Suprapubic skin (tissue), 4 donors: Measurements from ENCODE around the gene QPCTL. TPM values are rescaled to one million over a fixed set of nuclear protein-coding genes. Genes with fewer than 3 reads are reported as not detected.

Experiments
- DNase-seq, 2 donors: peaks; one replicate each; pipeline ENCODE4 v3.0.0-alpha.2; 2019; ENCODE audit warnings: low spot score in 2 of 2
- H3K27ac ChIP-seq: fragments of 200-600 bp; sonication (generic); one replicate; pipeline ENCODE4 v1.5.1; 2019
- H3K27me3 ChIP-seq: fragments of 200-600 bp; sonication (generic); one replicate; pipeline ENCODE4 v1.5.1; 2019
- H3K36me3 ChIP-seq: fragments of 200-600 bp; sonication (generic); one replicate; pipeline ENCODE4 v1.5.1; 2019
- H3K4me1 ChIP-seq: fragments of 200-600 bp; sonication (generic); one replicate; pipeline ENCODE4 v1.5.1; 2019
- H3K4me3 ChIP-seq: fragments of 200-600 bp; sonication (generic); one replicate; pipeline ENCODE4 v1.5.1; 2019; ENCODE audit warnings: mild to moderate bottlenecking
- H3K9me3 ChIP-seq: fragments of 200-600 bp; sonication (generic); one replicate; pipeline ENCODE4 v1.5.1; 2019
- CTCF ChIP-seq, 2 donors: fragments of 200-600 bp in 1 of 2; fragments of 450-650 bp in 1 of 2; sonication (generic) in 1 of 2; IDR thresholded peaks; one replicate each; pipeline ENCODE4 v1.5.1; 2016 to 2019; ENCODE audit warnings: antibody characterized with exemption in 2 of 2, mild to moderate bottlenecking in 1 of 2, moderate library complexity in 1 of 2
- EP300 ChIP-seq: sonication (generic); formaldehyde crosslinking; IDR thresholded peaks from one replicate; pipeline ENCODE4 v1.6.1; 2017; ENCODE audit warnings: antibody characterized with exemption
- POLR2A ChIP-seq, 2 donors: fragments of 450-650 bp; IDR thresholded peaks; one replicate each; pipeline ENCODE4 v1.6.1; 2017; ENCODE audit warnings: antibody characterized with exemption in 2 of 2, mild to moderate bottlenecking in 2 of 2, moderate library complexity in 2 of 2
- POLR2AphosphoS5 ChIP-seq, 3 donors: sonication (generic); formaldehyde crosslinking; IDR thresholded peaks; one replicate each; pipeline ENCODE4 v1.6.1; 2017; ENCODE audit warnings: antibody characterized with exemption in 3 of 3
- WGBS: methylation state at CpG from one replicate; pipeline ENCODE4 v1.1.5; 2018; 5-methylcytosine and 5-hydroxymethylcytosine counted together
- total RNA-seq, 4 donors: library from RNA; depleted of rRNA; stranded (reverse); fragments of >200 nt; gene quantifications; one replicate each; pipeline ENCODE4 v1.1.0, GENCODE V29; 2016

Gene QPCTL
- total RNA-seq, 4 donors from 2014 or later, result 5.9 to 11.4 (median 8.4) TPM

- H3K27me3 ChIP-seq, result peaks cover 20% of the 10 kb centered on the region
- no peak overlapping the region for H3K27ac ChIP-seq
- TF ChIP-seq EP300 (no peak), CTCF (IDR thresholded peaks at IDR 0.05) (no peak)
- H3K36me3 ChIP-seq, result no peaks in the 10 kb centered on the region
- H3K4me3 ChIP-seq, result peak overlapping the region; percentile 27
- H3K4me1 ChIP-seq, result peaks cover 37% of the 10 kb centered on the region
- H3K9me3 ChIP-seq, result no peaks in the 10 kb centered on the region
- WGBS, result 1% methylated on average over 23 of the region's 27 CpGs
- peak; percentile 78 to 86 for DNase-seq
These were observed 46.7 kb upstream of the QPCTL start for GRCh38 chr19:45645631-45646344.

GRCh38 chr19:45646345-45646698 is 46.1 kb upstream of the QPCTL start:
- DNase-seq, result no peak
- peaks cover 20% of the 10 kb centered on the region for H3K27me3 ChIP-seq
- peaks cover 33% of the 10 kb centered on the region for H3K4me1 ChIP-seq
- H3K9me3 ChIP-seq, result no peaks in the 10 kb centered on the region
- no peak for TF ChIP-seq POLR2A (IDR thresholded peaks at IDR 0.05)
- TF ChIP-seq POLR2AphosphoS5 (IDR thresholded peaks at IDR 0.05), result no peak
- TF ChIP-seq CTCF (IDR thresholded peaks at IDR 0.05), result no peak
- TF ChIP-seq EP300, result no peak
- H3K27ac ChIP-seq, result no peak overlapping the region
- H3K36me3 ChIP-seq, result no peaks in the 10 kb centered on the region
- WGBS, result 15% methylated on average over 8 of the region's 9 CpGs
- no peak overlapping the region for H3K4me3 ChIP-seq

GRCh38 chr19:45650722-45651121 is 41.7 kb upstream of the QPCTL start:
- WGBS, result 74% methylated on average over 3 of the region's 3 CpGs
- no peak for TF ChIP-seq CTCF (IDR thresholded peaks at IDR 0.05)
- TF ChIP-seq POLR2A (IDR thresholded peaks at IDR 0.05), result no peak
- no peak for TF ChIP-seq POLR2AphosphoS5 (IDR thresholded peaks at IDR 0.05)
- TF ChIP-seq EP300, result no peak
- Histone ChIP-seq H3K9me3 (no peaks in the 10 kb centered on the region), H3K36me3 (no peaks in the 10 kb centered on the region), H3K4me1 (peaks cover 4% of the 10 kb centered on the region), H3K4me3 (no peak overlapping the region), H3K27me3 (peaks cover 6% of the 10 kb centered on the region), H3K27ac (no peak overlapping the region)
- no peak for DNase-seq

- DNase-seq, result no peak
- H3K4me1 ChIP-seq, result no peaks in the 10 kb centered on the region
- 48% methylated on average over 5 of the region's 5 CpGs for WGBS
These were observed 38.8 kb upstream of the QPCTL start for GRCh38 chr19:45653634-45654033.

GRCh38 chr19:45655073-45655472 is 37.4 kb upstream of the QPCTL start:
- Histone ChIP-seq H3K36me3 (no peaks in the 10 kb centered on the region), H3K4me1 (no peaks in the 10 kb centered on the region), H3K9me3 (no peaks in the 10 kb centered on the region), H3K27ac (no peak overlapping the region), H3K27me3 (no peaks in the 10 kb centered on the region), H3K4me3 (no peak overlapping the region)
- no peak for DNase-seq
- 66% methylated on average over 3 of the region's 3 CpGs for WGBS
- TF ChIP-seq EP300, result no peak
- no peak for TF ChIP-seq POLR2A (IDR thresholded peaks at IDR 0.05)

More at GRCh38 chr19:45653634-45654033, 38.8 kb upstream of the QPCTL start:
- H3K4me3 ChIP-seq, result no peak overlapping the region
- TF ChIP-seq EP300, result no peak
- TF ChIP-seq CTCF (IDR thresholded peaks at IDR 0.05), result no peak
- no peak for TF ChIP-seq POLR2AphosphoS5 (IDR thresholded peaks at IDR 0.05)
- TF ChIP-seq POLR2A (IDR thresholded peaks at IDR 0.05), result no peak
- no peak overlapping the region for H3K27ac ChIP-seq
- no peaks in the 10 kb centered on the region for H3K27me3 ChIP-seq
- H3K9me3 ChIP-seq, result no peaks in the 10 kb centered on the region
- no peaks in the 10 kb centered on the region for H3K36me3 ChIP-seq
